Stimulated activated CD8-positive, alpha-beta memory T cell treated with anti-CD3 and anti-CD28 coated beads, Interleukin-4, amount 100 ng/mL, for 4 hours (primary cell): ENCODE measurements around the gene VGLL2.

Source experiments
- DNase-seq, 2 donors: peaks; one replicate each; pipeline ENCODE4 v3.0.0-alpha.2; 2020; ENCODE audit warnings: low read depth in 2 of 2, low spot score in 1 of 2

Gene VGLL2

DNA sequence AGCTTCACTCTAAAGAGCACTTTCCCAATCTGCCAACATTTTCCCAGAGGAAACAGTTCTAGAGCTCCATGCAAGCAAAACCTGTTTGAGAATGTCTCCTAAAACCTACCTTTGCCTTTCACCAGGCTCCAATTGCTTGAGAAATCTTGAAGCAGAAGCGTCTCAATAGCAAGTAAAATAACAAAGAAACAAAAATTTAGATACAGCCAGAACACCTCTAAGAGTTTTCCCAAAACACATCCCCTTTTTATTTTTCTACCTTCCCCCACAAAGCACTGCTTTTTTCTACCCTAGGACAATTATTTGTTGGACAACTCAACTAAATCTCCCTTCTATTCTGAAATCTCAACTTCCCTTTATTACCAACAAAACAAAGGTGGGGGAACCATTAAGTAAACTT, 3.6 kb downstream of the VGLL2 start:
- no peak for DNase-seq

DNA sequence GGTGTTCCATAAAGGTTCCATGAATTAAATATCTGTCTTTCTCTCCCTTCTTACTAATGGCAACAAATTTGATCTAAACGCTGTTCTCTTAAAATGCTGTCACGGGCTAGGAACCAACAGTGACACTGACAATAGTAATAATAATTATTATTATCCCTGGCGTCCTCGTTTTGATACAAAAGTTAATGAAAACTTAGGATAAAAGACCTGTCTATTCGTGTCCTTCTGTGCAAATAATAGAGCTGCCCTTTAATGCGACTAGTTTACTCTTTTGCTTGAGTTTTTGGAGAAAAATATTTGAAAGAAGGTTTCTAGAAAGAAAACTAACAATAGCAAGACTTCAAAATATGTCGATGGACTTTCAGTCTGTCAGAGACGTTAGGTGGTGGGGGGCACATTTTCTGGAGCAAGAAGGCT, 4.3 kb downstream of the VGLL2 start:
- no peak for DNase-seq

DNA sequence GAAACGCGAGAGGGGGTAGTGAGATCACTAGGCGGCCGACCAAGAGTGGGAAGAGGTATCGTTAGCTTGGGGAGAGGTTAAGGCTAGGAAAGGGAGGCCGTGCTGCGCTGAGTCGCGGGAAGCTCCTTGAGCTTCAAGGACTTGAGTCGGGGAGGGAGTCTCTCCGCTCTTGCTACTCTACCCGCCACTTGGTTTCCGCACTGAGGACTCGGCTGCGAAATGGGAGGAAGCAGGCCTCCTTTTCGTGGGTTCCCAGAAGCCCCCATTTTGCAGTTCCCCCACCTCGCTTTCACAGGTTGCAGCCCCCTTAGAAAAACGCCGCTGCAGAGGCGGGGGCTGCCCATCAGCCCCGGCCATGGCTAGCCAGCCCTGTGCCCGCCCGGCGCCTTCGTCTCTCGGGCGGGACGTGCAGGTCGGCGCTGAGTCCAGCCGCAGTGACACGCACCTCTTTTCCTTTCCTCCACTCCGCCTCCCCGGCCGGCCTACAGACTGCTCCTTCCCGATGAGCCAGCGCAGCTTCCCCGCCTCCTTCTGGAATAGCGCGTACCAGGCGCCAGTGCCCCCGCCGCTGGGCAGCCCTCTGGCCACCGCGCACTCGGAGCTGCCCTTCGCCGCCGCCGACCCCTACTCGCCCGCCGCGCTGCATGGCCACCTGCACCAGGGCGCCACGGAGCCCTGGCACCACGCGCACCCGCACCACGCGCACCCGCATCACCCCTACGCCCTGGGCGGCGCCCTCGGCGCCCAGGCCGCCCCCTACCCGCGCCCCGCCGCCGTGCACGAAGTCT, 4.9 kb downstream of the VGLL2 start:
- no peak for DNase-seq

DNA sequence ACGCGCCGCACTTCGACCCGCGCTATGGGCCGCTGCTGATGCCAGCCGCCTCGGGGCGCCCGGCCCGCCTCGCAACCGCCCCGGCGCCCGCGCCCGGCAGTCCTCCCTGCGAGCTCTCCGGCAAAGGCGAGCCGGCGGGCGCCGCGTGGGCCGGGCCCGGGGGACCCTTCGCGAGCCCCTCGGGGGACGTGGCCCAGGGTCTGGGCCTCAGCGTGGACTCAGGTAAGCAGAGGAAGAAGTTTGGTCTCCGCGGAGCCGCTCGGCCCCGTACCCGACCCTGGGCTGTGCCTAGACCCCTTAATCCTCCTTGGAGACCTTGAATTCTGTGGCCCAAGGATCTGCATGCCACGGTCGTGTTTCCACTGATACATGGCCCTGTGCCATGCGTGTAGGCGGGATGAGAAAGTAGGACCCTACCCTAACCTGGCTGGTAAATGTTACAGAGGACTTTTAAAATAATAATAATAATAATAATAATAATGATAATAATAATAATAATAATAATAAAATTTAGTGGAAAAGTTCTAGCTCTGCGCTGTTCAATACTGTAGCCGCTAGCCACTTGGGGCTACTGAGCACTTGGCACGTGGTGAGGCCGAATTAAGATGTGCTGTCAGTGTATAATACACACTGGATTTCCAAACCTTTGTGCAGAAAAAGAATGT, 5.6 kb downstream of the VGLL2 start:
- DNase-seq, result no peak

DNA sequence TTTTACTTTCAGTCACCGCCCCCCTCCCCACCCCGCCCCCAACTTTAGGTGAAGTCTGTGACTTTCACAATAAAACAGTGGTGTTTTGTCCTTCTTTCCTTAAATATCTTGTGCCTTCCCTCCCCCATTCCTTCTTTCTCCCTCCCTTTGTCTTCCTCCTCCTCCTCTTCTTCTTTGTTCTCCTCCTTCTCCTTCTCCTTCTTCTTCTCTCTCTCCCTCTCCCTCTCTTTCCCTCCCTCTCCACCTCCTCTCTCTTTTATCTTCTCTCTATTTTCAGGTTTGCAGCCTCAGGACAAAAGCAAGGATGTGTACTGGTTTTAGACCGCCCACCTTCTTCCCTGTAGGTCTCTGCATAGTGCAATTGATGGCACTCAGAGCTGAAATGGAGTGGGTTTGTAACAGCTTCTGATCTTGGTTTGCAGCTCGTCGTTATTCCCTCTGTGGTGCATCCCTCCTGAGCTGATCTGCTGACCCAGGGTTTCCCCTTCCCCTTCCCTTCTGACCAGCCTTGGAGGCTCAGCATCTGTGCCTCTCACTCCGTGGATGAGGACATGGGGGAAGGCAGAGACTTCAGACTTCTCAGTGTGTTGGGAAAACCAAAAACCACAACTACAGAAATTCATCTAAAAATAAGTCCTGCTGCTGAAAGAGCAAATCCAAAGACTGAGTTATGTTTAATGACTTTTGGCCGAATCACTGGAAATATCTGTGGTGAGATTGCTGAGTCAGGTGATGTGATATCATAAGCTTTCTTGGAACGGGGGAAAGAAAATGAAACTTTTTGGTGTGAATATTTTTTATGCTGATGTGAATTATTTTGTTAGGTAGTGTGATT, 6.9 kb downstream of the VGLL2 start:
- no peak for DNase-seq

DNA sequence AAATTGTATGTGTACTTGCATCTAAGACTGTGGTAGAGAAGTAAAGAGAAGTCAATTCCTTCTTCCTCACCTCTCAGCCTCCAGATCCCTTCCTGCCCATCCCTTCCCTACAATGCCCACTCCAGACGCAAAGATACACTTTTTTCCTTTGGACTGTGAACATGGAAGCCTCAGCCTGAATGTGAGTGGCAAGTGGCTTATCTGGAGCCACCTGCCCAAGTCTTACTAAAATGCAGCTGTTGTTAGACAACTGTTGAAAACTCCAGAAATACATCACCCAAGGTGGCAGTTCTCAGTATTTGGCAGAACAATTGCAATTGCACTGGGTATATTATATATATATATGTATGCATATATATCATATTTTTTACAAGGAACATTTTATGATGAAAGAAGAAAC, 7.5 kb downstream of the VGLL2 start:
- DNase-seq, result no peak

DNA sequence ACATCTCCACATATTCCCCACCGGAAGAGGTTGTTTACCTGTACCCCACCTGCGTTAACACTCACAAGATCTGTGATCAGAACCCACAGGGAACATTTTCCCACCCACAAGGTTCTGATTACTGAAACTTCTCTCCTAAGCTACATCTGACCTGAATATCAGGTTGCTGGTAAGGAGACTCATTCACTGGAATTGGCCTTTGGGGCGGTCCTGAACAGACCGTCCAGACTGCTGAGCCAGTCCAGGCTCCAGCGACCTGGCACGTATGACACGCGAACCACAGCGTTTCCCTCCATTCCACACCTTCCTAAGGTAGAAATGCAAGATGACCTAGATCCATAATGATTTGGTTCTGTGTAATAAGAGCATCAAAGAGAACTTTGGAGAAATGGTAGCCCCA, 9.8 kb downstream of the VGLL2 start:
- DNase-seq, result no peak

DNA sequence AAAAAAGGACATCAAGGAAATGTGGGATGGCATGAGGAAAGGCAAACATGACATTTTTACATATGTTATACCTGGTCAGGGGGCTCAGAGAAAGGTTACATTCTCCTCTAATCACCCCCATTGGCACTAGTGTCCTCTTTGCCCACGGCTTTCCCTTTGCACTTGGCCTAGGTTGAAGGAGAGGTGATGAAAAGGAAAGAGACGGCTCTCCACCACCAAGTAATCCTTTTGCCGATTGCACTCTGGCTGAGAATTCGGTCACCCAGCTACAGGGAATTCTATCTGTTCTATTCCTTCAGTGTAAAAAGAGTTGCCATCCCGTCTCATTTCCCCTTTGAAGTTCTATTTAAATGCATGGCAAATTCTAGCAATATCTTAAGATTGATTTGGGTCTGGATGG, 10.4 kb downstream of the VGLL2 start:
- no peak for DNase-seq

DNA sequence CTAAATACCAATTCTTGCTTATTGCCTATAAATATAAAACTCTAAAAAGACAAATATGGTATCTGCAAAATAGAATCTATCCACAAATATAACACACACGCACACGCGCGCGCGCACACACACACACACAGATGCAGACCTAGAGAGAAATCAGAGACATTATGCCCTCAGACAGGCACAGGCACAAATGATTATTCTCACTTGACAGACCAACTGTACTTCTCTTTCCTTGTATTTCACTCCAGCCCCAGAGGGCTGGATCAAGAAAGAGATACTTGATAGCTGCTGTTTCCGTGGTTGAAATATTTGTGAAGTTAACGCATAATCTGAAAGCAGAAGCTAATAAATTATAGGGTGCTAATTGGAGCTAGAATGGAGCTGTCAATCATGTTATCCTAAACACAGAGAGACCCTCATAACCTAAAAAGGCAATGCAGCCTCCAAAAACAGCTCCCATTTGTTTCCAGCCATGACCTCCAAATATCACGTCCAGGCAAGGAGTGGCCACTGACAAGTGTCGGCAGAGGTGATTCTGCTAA, 11.5 kb downstream of the VGLL2 start:
- no peak for DNase-seq

DNA sequence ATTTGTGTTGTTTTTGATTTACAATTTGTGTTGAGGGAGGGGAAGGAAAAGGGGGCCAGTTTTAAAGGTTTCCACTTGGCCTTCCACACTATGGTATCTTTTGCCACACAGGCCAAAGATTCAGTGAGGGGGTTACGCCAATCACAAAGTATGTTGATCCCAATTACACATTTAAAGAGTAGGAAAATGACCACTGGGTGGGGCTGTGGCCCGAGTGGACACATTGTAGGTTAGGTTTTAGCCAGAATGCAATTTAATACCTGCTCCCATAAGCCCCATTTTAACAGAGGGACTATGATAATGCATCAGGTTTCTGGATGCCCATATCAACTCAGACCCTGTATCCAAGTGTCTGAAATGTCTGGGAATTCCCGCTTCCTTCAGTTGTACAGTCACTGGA, 15.6 kb downstream of the VGLL2 start:
- DNase-seq, result no peak

DNA sequence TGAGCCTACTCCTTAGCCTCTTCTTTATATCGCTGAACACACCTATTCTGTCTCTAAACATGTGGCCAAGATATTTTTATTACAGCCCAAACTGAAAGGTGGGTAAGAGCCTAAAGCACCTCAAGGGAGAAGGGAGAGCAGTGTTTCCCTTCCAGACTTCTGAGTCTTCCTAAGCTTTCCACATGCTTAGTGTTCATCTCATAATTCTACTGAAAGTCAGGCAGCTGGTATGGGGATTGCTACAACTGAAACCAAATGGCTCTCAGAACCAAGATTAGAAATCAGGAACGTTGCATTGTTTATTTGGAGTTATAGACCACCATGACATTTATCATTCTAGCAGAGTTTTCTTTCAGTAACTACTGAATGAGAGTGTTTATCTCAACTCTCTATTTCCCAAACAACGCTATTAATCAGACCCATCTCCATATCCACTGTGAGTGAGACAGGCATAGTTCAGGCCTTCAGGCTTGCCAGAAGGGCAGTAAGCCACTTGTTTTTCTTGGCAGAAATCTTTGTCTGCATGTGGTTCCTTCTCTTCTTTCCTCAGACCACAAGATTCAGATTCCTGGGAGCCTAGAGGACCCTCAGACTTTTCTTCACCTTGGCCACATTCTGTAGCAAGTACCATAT, 22.8 kb downstream of the VGLL2 start:
- no peak for DNase-seq

DNA sequence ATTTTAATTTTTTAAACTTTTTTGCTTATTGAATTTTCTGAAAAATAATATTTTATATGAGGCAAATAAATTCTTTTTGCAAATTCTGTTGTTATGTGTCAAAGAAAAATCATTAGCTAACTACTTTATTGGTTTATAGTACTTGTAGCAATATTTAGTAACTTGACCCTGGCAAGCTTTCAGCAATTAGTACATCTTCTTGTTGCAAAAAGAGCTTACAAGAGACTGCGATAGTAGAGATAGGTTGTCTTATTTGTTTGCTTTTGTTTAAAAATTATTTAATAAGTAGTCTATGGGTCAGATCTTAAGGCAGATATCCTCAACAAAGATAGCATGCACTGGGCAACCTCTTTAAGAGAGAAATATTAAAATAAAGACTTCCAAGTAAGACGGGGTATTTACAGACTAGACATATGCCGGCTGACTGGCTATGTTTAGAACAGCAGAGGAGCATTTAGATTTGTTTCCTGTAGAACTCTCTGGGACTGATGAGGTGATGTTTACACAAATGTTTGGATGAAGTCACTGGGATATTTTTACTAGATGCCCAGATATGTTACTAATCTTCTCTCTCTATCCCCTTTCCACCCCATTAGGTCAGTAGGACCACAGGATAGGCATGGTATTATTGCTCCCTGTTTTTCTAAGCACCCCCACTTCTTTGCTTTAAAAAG, 25.0 kb downstream of the VGLL2 start:
- no peak for DNase-seq

DNA sequence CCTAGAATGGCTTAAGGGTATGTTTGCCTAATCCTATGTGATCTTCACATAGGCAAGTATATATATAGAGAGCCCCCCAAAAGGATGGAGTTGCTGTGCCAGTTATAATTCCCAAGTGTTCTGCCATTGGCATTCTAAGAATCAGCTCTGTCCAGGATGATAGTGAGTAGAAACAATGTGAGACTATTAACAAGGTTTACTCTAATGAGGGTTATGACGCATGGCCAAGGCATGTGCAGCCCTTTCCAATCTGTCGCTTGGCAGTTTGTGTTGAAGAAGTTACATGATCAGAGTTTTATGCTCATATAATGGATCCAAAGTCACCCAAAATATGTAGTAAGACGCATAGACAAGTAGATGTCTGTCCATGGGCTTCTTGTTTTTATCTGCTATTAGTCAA, 33.6 kb downstream of the VGLL2 start:
- no peak for DNase-seq

DNA sequence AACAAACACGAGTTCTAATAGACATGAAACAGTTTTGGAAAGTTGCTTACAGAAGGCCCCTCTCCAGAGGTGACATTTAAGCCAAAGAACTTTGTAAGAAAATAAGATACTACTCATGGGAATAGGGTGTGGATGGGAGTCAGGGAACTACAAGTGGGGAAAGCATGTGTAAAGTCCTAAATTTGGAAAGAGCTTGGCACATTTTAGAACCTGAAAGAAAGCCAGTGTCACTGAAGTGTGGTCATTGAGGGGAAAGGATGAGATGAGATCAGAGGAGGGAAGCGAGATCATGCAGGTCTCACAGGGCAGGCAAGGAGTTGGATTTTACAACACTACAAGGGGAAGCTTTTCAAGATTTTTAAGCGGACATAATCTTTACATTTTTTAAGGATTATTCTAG, 38.0 kb downstream of the VGLL2 start:
- DNase-seq, result no peak

DNA sequence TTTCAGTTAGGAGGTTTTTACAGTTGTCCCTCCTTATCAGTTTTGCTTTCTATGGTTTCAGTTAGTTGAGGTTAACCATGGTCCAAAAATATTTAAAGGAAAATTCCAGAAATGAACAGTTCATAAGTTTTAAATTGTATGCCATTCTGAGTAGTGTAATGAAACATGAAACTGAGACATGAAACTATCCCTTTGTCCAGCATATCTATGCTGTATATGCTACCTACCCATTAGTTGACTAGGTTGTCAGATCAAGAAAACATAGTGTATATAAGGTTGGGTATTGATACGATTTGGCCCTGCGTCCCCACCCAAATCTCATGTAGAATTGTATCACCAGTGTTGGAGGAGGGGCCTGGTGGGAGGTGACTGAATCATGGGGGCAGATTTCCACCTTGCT, 39.1 kb downstream of the VGLL2 start:
- DNase-seq, result no peak

DNA sequence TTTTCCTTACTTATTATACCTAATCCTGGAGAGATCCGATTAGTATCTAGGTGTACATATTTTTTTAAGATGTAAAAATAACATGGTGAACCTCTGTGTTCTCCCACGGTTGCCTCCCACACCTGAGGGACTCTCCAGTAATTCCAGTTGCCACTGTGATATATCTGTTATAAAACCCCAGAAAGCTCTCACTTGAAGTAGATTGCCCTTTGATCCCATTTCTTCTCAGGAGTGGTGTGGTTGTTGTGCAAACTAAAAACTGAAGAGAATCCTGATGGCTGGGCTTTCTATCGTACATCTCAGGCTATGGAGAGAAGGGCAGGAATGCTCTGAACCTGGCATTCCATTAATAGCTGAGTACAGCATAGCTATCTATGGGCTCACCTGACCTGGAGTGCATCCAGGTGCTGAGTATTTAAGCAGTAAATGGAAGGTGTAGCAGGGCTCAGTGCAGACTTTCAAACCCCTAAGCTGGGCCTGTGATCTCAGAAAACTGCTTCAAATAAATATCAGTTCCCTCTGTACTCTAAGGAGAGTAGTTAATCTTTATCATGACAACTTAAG, 41.0 kb downstream of the VGLL2 start:
- no peak for DNase-seq

DNA sequence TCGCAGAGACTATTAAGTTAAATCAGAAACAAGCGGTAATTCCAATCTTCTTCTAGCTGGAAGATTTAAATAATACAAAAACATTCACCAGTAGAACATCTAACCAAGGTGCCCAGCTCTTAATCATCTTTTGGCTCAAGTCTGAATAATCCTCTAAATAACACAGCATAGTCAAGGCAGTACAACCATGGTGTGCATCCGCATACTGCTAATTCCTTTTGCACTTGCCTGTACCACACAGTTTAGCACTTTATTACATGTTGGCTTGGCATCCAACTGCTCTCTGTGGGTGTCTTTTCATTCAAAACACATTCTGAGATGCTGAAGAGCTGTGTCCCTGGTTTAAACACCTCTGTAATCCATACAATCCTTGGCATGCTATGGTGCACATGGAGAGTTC, 42.3 kb downstream of the VGLL2 start:
- DNase-seq, result no peak

DNA sequence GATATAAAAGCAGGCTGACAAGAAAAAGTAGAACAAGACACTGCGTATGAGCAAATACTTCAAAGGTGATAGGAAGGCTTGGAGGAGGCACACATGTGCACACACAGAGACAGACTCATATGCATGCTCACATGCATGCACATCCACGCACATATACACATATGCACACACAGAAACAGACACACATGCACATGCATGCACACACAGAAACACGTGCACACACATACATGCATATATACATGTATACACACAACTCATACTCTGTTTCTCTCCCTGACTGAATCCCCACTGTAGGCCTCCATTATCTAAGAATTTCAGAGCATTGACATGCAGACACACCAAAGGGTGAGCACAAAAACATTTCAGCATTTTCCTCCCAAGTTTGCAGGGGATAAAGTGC, 43.7 kb downstream of the VGLL2 start:
- DNase-seq, result no peak

DNA sequence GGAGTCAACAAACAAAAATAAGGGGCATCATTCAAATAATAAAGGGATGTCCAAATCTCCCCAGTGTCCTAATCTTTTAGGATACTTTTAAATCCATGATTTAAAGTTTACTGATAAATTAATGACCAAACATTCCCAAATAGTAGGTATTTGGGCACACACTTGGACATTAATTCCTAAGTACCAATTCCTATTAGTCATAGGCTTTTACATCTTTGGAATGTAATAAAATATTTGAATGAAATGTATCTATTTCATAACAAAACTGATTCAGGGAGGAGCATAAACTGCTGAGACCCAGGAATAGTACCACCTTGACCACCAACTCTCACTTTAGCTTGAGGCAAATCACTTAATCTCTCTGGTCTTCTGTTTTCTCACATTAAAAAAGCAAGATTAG, 44.3 kb downstream of the VGLL2 start:
- DNase-seq, result no peak

DNA sequence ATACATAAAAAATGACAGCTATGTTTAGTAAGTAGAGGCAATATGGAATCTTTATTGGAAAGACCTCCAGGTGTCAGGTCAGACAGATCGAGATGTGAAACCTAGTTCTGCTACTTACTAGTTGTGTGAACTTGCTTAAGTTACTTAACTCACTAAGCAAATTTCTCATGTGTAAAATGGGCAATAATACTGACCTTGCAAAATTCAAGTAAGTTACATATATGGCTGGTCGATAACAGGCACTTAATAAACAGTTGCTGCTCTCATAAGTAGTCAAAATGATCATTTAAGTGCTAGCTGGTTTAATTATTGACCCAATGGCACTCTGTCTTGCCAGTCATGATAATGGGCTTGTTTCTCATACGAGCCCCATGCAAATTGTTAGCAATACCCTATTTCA, 46.0 kb downstream of the VGLL2 start:
- no peak for DNase-seq

DNA sequence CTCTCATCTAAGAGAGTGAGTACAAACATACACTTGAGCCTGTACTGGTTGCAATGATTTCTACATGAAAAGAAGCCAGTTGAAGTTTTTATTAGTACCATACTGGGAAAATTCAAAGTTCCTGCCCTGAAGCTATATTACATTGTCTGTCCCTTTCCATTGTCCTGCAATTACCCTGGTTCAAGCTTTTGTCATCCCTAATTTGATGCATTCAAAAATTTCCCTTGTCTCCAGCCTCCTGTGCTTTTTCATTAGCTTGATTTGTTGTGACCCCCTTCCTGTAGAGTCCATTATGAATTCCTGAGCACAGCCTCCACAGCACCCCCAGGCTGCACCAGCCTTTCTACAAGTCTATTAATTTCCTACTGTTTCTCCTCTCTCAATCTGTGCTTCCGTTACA, 46.4 kb downstream of the VGLL2 start:
- DNase-seq, result no peak
